ENCODE measurements around the gene PLTP.
"Not testable (repeated sequence)": the region's sequence is repeated elsewhere in the genome, so short reads cannot be mapped to it uniquely, and the experiment has no call there.

Gene PLTP

DNA sequence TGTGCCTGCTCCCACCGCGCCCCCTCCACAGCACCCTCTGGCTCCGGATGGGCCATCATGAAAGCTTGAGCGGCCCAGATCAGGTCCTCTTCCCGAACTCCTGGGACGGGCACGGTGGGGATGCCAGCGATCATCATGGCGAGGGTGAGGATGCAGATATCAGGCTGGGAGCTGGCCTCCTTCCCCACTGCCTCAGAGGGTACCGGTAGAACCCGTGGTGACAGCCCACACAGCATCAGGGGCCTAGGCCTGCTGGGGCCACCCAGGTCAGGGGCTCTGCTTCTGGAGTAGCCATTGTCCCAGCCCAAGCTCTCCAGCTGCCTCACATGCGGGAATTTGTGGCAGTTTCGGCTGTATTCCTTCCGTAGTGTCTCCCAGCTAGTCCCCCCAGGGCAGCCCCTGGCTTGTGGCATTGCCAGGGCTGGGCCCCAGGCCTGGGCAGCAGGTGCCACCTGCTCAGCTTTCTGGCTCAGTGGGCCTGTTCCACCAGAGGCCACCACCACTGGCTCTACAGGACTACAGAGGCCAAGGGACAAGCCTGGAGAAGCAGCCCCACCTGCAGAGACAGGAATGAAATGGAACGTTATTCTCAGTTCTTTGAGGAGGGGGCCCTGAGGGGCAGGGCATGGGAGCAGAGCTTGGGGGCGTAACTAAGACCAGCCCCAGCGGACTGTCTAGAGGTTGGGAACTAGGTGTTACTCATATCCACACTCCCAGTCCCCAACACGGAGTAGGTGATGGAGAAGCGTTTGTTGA, 25.2 kb downstream of the PLTP start:
- Histone ChIP-seq H3K4me3 (no peak overlapping the region), H3K27ac (no peak overlapping the region)

DNA sequence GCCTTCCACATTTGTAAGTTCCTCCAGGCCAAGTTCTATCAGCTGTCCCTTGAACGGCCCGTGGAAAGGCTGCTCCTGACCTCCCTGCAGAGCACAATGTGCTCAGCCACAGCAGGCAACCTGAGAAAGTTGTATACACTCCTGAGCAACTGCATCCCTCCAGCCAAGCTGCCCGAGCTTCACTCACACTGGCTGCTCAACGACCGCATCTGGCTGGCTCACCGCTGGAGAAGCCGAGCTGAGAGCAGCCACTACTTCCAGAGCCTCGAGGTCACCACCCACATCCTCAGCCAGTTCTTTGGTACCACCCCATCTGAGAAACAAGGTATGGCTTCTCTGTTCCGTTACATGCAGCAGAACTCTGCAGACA, 28.9 kb downstream of the PLTP start:
- H3K27ac ChIP-seq, result no peak overlapping the region
- H3K4me3 ChIP-seq, result no peak overlapping the region

DNA sequence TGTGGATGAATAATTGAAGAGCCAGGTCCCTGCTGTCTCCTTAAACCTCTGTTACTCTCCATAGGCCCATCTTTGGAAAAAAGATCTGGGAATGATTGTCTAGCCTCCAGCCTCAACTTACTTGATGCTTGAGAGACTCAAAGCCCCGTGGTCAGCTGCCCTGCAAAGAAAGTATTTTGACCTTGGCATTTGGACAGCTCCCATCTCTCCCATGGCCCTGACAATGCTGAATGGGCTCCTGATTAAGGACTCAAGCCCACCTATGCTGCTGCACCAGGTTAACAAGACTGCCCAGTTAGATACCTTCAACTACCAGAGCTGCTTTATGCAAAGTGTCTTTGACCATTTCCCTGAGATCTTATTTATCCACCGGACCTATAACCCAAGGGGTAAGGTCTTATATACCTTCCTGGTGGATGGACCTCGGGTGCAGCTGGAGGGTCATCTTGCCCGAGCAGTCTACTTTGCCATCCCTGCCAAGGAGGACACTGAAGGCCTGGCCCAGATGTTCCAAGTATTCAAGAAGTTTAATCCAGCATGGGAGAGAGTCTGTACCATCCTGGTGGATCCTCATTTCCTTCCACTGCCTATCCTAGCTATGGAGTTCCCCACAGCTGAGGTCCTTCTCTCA, 29.4 kb downstream of the PLTP start:
- no peak overlapping the region for H3K4me3 ChIP-seq
- H3K27ac ChIP-seq, result no peak overlapping the region

DNA sequence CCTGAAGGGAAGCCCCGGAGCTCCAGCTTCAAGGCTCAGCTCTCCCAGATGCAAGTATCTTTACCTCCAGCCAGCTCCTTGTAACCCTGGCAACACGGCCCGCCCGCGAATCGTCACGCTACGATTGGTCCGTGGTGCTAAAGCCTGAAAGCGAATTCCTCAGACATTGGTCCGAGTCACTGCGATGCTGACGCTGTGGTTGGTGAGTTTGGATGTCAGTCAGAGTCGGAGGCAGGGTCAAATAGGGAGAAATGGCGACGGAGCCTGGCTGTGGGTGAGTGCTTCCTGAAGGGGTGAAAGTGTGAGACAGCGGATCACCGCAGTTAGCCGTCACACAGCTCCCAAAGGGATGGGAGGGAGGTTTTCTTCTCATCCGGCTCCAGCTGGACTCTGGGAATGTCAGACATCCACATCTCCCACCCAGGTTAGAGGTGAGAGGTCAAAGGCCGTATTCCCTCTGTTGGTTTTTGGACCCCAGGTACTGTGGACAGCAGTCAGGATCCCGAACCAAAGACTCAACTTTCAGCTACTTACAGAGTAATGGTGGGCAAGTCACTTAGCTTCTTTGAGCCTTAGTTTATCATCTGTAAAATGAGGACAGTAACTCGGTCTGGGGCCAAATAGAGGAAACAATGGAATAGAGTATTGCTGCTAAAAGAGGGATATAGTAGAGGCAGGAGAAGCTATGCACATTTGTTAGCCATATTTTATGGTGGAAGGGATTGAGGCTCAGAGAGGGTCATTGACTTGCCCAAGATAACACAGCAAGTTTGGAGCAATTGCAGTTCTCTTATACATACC, 30.8 kb downstream of the PLTP start, which contains the start of gene ZSWIM1:
Gene ZSWIM1 (plus strand): TSS at position 240 of the 801 bp plus-strand sequence. CDS start 1,366 bp downstream, outside the sequence.
- Histone ChIP-seq H3K27ac (peak within 1 kb of the TSS in 20 of 21 experiments; percentile 50 to 95 (median 84)), H3K4me3 (peak within 1 kb of the TSS; percentile 34 to 71 (median 57))

DNA sequence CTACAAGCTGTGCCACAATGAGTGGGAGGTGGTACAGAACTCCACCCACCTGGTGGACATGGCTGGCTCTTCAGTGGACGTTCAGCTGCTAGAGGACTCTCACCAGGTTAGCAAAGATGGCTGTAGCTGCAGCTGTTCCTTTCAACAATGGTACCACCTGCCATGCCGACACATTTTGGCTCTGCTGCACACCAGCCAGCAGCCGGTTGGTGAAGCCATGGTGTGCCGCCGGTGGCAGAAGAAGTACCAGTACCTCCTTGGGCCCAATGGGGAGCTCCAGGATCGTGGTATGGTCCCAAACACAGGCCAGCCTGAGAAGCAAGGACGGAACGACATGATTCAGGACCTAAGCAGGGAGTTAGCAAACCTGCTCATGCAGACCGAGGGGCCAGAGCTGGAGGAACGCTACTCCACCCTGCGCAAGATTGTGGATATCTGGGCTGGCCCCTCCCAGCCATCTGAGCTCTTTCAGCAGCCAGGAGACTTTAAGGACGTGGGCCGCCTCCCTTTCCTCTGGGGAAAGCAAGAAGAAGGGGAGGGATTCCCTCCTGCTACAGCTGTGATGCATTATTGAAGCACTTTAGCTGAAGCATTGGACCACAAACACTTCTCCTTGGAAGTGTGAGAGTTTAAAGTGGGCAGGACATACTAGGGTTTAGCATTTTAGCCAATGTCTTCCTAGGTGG, 33.7 kb downstream of the PLTP start:
- peak overlapping the region in 1 of 21 experiments; percentile 38 for H3K27ac ChIP-seq

DNA sequence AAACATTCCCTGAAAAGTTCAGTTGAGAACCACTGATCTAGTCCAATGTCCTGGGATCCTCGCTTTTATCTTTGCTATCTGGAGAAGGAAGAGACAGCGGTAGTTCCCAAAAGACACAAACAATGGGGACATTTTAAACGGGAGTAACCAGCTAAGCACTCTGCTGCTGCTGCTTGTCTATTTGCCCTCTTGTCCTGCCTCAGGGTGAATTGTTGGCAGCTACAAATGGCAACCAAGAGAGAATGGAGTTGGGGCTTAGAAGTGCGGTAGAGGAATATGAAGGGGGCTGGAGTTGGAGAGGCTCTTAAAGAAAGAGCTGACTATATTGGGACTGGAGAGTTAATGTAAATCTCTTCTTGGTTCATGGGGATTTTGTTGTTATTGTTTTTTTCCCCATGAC, 37.4 kb downstream of the PLTP start:
- Histone ChIP-seq H3K27ac (no peak overlapping the region), H3K4me3 (no peak overlapping the region)

More for the DNA sequence above, 33.7 kb downstream of the PLTP start:
- no peak overlapping the region for H3K4me3 ChIP-seq

DNA sequence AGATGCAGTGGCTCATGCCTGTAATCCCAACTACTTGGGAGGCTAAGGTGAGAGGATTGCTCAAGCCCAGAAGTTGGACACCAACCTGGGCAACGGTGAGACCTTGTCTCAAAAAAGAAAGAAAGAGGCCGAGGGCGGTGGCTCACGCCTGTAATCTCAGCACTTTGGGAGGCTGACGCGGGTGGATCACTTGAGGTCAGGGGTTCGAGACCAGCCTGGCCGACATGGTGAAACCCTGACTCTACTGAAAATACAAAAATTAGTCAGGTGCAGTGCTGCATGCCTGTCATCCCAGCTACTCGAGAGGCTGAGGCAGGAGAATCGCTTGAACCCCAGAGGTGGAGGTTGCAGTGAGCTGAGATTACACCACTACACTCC, 37.9 kb downstream of the PLTP start:
- H3K4me3 ChIP-seq, H3K27ac ChIP-seq: not testable (repeated sequence)

DNA sequence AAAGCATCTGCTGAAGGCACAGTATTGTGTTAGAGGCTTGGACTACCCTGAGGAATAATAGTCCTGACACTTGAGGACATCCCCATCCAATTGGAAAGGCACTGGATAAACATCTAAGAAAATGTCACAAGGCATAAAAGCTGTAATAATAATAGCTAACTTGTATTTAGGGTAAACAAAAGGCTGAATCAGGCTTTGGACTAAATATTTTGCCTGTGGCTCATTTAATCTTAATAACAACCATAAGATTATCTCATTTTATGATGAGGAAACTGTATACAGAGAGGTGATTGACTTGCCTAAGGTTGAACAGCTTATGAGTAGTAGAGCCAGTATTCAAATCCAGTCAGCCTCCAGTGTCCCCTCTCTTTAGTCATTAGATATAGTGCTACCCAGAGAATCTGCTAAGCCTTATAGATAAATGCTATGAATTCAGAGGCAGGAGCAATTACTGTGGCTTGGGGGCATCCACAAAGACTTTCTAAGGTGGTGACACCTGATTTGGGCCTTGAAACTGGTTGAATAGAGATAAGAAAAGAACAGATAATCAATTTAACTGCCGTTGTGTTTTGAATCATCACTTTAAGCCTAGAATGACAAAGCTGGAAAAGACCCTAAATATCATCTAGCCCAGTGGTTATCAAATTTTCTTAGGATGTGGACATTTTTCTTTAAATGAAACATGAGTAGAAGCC, 38.4 kb downstream of the PLTP start:
- peak overlapping the region in 2 of 21 experiments; percentile 10 to 53 for H3K27ac ChIP-seq
- no peak overlapping the region for H3K4me3 ChIP-seq

DNA sequence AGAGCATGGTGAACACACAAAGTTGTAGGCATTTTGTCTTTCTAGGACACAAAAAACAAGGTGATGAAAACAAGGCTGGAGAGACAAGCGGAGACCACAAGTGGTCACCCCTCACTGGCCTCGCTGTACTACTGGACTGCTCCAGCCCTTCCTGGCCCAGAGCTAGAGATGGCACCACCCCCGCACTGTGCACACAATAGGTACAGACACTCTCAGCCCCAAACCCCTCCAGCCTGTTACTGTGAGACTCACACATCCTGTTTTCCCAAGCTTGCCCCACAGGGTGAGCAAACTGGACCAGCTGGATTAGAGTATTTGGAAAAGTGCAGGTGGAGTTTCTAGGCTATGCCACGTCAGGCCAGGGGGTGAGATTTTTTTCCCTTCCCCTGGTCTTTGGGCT, 39.3 kb downstream of the PLTP start:
- no peak overlapping the region for H3K4me3 ChIP-seq
- peak overlapping the region in 4 of 21 experiments; percentile 21 to 68 (median 45) for H3K27ac ChIP-seq

DNA sequence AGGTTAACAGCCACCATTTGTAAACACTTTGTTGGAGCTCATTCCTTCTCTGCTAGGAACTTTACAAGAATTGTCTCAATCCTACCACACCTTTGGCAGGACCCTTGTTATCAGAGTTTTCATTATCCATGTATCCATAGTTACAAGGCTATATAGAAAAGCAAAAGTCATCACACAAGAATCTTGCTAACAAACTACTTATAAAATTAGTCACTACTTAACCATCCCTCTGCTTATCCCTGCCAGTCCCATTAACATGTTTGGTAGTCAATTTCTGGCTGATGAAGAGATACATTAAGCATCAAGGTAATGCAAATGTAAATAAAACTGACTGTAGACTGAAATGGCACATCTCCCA, 44.2 kb downstream of the PLTP start:
- Histone ChIP-seq H3K27ac (peak overlapping the region in 4 of 21 experiments; percentile 8 to 44 (median 25)), H3K4me3 (no peak overlapping the region)

DNA sequence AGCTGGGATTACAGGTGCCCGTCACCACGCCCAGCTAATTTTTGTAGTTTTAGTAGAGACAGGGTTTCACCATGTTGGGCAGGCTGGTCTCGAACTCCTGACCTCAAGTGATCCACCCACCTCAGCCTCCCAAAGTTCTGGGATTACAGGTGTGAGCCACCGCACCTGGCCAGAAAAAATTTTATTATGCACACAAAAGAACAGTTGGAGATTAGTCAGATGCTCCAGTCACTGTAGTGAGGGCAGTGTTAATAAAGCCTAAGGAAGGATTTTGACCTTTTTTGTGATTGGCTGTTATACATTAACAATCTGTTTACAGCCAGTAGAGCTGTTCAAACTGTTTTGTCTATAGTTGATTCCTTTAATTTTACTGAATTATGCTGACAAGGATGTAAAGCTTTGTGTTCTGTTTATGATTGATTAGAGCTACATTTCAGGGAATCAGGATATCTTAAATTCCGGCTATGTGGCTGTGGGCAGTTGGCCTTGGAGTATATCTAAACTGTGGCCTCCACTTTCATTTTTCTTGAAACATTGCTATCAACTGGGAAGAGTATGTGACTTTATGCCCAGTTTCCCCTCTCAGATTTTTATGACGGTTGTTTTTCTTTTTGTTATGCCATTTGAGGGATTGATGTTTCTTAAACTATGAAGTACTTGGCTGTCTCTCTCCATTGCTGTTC, 44.7 kb downstream of the PLTP start:
- Histone ChIP-seq H3K4me3 (no peak overlapping the region), H3K27ac (peak overlapping the region in 5 of 21 experiments; percentile 8 to 58 (median 34))

DNA sequence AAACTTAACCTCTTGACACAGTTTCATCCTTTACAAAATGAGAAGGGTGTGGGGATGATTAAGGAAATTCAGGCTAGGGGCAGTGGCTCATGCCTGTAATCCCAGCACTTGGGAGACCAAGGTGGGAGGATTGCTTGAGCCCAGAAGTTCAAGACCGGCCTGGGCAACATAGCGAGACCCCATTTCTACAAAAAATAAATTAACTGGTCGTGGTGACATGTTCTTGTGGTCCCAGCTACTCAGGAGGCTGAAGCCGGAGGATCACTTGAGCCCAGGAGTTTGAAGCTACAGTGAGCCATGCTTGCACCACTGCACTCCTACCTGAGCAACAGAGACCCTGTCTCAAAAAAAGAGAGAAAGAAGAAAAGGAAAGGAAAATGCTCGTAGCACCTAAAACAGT, 45.5 kb downstream of the PLTP start:
- Histone ChIP-seq H3K4me3 (no peak overlapping the region), H3K27ac (no peak overlapping the region)

DNA sequence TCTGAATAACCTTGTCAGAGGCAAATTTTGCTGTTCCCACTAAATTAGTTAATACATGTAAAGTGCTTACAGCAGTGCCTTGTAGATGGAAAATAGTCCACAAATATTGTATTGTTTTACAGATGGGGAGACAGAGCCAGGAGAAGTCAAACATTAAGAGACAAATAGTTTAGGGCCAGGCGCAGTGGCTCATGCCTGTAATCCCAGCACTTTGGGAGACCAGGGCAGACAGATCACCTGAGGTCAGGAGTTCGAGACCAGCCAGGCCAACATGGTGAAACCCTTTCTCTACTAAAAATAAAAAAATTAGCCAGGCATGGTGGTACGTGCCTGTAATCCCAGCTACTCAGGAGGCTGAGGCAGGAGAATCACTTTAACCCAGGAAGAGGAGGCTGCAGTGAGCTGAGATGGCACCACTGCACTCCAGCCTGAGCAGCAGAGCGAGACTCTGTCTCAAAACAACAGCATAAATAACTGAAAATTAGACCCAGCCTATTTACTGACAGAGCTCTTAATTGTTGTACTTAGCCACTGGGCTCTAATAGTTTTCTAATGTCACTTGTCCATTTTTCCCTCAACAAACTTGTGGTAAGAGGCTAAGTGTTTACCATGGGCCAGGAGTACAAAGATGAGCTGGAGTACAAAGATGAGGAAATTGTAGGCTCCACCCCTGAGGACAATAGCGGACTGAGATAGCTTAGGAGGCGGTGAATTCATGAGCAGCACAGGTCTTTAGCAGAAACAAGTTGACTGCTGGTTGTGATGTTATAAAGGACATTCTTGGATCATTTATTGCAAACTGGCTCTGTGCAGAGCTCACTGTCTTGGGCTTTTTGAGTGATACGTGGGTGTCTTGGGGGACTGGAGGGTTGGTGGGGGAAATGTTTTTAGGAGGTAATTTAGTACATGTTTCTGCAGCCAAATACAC, 48.1 kb downstream of the PLTP start:
- no peak overlapping the region for H3K27ac ChIP-seq
- no peak overlapping the region for H3K4me3 ChIP-seq

DNA sequence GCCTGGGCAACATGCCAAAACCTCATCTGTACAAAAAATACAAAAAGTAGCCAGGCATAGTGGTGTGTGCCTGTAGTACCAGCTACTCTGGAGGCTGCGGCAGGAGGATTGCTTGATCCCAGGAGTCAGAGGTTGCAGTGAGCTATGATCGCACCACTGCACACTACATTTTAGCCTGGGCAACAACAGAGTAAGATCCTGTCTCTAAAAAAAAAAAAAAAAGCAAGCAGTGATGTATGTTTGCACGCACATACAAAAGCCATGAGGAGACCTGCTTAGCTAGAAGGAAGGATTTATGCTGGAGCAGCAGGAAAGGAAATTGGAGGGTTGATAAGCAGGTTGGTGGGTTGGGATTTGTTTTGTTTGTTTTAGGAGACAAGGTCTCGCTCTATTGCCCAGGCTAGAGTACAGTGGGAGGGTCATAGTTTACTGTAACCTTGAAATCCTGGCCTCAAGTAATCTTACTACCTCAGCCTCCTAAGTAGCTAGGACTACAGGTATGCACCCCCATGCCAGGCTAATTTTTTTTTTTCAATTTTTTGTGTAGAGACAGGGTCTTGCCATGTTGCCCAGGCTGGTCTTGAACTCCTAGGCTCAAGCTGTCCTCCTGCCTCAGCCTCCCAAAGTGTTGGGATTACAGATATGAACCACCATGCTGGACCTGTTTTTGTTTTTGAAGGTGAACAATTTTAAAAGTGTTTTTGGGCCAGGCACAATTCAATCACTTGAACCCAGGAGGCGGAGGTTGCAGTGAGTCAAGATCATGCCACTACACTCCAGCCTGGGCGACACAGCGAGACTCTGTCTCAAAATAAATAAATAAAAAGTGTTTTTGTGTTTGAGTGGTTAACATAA, 50.5 kb downstream of the PLTP start:
- H3K4me3 ChIP-seq, result no peak overlapping the region
- H3K27ac ChIP-seq, result no peak overlapping the region

DNA sequence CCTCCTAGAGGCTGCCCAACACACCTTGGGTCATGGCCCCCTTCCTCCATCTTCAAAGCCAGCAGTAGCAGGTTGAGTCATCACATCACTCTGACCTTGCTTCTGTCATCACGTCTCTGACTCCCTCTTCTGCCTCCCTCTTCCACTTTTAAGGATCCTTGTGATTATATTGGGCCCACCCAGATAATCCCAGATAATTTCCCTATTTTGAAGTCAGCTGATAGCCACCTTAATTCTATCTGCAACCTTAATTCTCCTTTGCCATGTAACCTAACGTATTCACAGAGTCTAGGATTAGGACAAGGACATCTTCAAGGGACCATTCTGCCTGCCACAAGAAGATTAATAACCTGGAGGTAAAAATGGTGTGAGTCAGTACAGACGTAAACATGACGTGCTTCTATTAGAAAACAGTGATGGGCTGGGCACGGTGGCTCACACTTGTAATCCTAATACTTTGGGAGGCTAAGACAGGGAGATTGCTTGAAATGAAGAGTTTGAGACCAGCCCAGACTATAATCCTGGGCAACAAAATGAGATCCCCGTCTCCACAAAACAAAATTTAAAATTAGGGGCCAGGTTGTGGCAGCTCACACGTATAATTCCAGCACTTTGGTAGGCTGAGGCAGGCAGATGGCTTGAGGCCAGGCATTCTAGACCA, 51.3 kb downstream of the PLTP start:
- no peak overlapping the region for H3K4me3 ChIP-seq
- H3K27ac ChIP-seq, result no peak overlapping the region

DNA sequence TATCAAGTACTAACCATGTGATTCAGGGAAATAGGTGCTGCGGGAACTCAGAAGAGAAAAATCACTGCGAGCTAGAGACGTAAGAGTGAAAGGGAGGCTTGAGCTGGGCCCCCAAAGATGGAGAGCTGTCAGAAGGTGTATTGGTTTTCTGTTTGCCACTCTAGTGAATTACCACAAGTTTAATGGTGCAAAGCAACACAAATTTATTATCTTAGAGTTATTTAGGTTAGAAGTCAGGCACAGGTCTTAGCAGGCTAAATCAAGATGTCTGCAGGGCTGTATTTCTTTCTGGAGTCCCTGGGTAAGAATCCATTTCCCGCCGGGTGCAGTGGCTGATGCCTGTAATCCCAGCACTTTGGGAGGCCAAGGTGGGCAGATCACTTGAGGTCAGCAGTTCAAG, 52.0 kb downstream of the PLTP start:
- H3K4me3 ChIP-seq, result no peak overlapping the region
- no peak overlapping the region for H3K27ac ChIP-seq

DNA sequence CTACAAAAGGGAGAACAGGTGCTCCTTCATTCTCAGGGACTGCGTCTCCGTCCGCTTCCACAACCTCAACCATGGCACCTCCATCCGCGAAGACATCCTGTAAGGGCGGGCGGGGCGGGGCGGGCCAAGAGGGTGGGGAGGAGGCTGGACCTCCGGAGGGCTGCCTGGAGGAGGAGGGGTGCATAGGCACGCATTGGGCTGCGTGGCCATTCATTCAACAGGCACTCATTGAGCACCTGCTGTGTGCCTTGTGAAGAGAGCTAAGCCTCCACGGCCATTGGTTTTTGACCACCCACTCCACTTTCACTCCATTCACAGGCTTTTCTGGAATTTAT, 54.1 kb downstream of the PLTP start:
- Histone ChIP-seq H3K27ac (peak overlapping the region in 20 of 21 experiments; percentile 62 to 97 (median 86)), H3K4me3 (peak overlapping the region; percentile 55 to 96 (median 74))
